SJSA1 (cell line): ENCODE results near the gene ZCCHC4. TPM values are rescaled to one million over a fixed set of nuclear protein-coding genes. Genes with fewer than 3 reads are reported as not detected.

Experiments used
- DNase-seq, 2 experiments: peaks; one replicate each; pipeline ENCODE4 v3.0.0-alpha.2; 2015 to 2020; ENCODE audit warnings: low spot score in 2 of 2, low read depth in 1 of 2
- H3K27ac ChIP-seq: fragments of 250-450 bp; sonication (Bioruptor Pico); 2 replicates; pipeline ENCODE4 v1.5.1; 2020; ENCODE audit warnings: mild to moderate bottlenecking, moderate library complexity
- H3K27me3 ChIP-seq: fragments of 250-450 bp; sonication (Bioruptor Pico); replicated peaks from 2 replicates; pipeline ENCODE4 v1.5.1; 2020; ENCODE audit warnings: mild to moderate bottlenecking, moderate library complexity
- H3K36me3 ChIP-seq: fragments of 250-450 bp; sonication (Bioruptor Pico); 2 replicates; pipeline ENCODE4 v1.5.1; 2020; ENCODE audit warnings: mild to moderate bottlenecking
- H3K4me1 ChIP-seq: fragments of 250-450 bp; sonication (Bioruptor Pico); replicated peaks from 2 replicates; pipeline ENCODE4 v1.6.1; 2021; ENCODE audit warnings: mild to moderate bottlenecking
- H3K4me3 ChIP-seq: fragments of 250-450 bp; sonication (Bioruptor Pico); 2 replicates; pipeline ENCODE4 v1.5.1; 2020; ENCODE audit warnings: mild to moderate bottlenecking
- H3K9me3 ChIP-seq: fragments of 250-450 bp; sonication (Bioruptor Pico); replicated peaks from 2 replicates; pipeline ENCODE4 v1.5.1; 2020; ENCODE audit warnings: mild to moderate bottlenecking
- total RNA-seq: library from RNA; depleted of rRNA; stranded (reverse); fragments of >200 nt; shearing (Covaris generic); gene quantifications from 2 replicates; pipeline ENCODE4 v1.2.3, GENCODE V29; 2014; rRNA removed

The ZCCHC4 gene, protein sequence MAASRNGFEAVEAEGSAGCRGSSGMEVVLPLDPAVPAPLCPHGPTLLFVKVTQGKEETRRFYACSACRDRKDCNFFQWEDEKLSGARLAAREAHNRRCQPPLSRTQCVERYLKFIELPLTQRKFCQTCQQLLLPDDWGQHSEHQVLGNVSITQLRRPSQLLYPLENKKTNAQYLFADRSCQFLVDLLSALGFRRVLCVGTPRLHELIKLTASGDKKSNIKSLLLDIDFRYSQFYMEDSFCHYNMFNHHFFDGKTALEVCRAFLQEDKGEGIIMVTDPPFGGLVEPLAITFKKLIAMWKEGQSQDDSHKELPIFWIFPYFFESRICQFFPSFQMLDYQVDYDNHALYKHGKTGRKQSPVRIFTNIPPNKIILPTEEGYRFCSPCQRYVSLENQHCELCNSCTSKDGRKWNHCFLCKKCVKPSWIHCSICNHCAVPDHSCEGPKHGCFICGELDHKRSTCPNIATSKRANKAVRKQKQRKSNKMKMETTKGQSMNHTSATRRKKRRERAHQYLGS
- 9.2 and 11.2 TPM in 2 replicates for total RNA-seq

DNA sequence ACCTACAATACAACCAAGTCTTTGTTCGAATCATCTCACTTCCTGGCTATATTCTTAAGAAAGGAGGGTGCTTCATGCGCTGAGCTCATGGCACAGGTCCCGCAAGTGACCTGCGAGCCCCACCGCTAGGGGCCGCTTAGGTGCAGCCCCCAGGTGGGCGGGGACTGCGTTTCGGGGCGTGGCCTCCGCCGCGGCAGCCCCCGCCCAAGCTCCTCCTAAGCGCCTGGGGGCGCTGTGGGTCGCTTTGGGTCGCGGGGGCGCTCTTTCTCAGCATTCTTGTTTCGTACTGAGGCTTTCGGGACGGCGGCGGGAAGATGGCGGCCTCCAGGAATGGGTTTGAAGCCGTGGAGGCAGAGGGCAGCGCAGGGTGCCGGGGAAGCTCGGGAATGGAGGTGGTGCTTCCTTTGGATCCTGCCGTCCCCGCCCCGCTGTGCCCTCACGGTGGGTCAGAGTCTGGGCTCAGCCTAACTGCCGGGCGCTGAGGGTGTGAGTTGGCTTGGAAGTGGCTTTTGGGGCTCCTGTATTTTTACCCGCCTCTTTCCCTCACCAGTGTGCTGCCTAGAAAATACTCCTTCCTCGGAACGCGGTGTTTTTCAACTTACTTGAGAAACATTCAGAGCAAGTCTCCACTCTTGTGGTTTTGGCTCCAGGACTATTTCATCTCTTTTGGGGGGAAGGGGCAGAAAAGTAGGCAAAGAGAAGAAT lies at the start of gene ZCCHC4:
TSS of gene ZCCHC4 (plus strand) at position 279 of the 705 bp plus-strand sequence. CDS start at position 315, 36 bp downstream.
- DNase-seq, result peak; percentile 65 to 86
- no peaks in the 10 kb centered on the region for H3K27me3 ChIP-seq
- H3K27ac ChIP-seq, result peak within 1 kb of the TSS; percentile 38
- H3K4me3 ChIP-seq, result peak within 1 kb of the TSS; percentile 51
- peaks cover 3% of the 10 kb centered on the region; the same call in 1 of the 2 replicates for H3K36me3 ChIP-seq
- no peaks in the 10 kb centered on the region for H3K4me1 ChIP-seq
- H3K9me3 ChIP-seq, result no peaks in the 10 kb centered on the region

DNA sequence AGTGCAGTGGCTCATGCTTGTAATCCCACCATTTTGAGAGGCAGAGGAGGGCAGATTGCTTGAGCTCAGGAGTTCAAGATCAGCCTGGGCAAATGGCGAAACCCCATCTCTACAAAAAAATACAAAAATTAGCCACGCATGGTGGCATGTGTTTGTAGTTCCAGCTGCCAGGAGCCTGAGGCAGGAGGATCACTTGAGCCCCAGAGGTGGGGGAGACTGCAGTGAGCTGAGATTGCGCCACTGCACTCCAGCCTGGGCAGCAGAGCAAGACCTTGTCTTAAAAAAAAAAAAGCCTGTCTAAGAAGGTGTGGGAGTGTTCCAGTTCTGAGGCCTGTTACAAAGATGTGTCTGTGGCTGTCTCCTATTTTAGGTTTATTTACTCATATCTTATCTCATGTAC lies 40.7 kb upstream of the ZCCHC4 start:
- H3K4me1 ChIP-seq, result no peaks in the 10 kb centered on the region
- H3K27me3 ChIP-seq, result no peaks in the 10 kb centered on the region
- DNase-seq, result no peak
- H3K9me3 ChIP-seq, result no peaks in the 10 kb centered on the region
- no peak overlapping the region for H3K27ac ChIP-seq
- no peak overlapping the region for H3K4me3 ChIP-seq
- no peaks in the 10 kb centered on the region for H3K36me3 ChIP-seq

DNA sequence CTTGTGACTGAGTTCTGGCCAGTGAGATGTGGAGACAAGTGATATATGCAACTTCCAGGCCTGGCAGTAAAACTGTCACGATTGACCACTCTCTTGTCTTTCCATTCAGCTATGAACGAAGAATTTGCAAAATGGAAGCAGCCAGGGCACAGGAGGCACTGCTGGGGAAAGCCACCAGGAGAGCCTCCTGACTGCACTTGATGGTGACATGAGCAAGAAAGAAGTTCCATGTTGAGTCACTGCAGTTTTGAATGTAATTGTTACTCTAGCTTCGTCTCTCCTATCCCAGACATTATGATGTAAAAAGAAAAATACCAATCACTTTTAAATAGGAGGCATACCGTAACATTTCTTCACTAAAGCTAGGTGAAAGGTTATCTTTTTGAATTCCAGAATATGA lies 32.4 kb upstream of the ZCCHC4 start:
- Histone ChIP-seq H3K9me3 (no peaks in the 10 kb centered on the region), H3K36me3 (no peaks in the 10 kb centered on the region), H3K27ac (no peak overlapping the region), H3K4me1 (no peaks in the 10 kb centered on the region), H3K27me3 (no peaks in the 10 kb centered on the region), H3K4me3 (no peak overlapping the region)
- DNase-seq, result no peak

DNA sequence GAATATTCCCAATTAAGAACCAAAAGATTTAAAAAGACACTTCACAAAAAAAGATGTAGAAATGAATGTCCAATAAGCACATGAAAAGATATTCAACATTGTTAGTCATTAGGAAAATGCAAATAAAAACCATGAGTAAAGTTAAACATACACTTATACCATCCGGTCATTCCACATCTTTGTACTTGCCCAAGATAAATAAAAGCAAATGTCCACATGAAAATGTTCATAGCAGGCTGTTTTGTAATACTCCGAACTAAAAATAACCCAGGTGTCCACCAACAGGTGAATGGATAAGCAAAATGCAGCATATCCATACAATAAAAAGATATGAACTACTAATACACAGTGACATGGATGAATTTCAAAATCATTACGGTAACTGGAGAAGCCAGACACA lies 28.6 kb upstream of the ZCCHC4 start:
- Histone ChIP-seq H3K36me3 (no peaks in the 10 kb centered on the region), H3K27me3 (no peaks in the 10 kb centered on the region), H3K9me3 (no peaks in the 10 kb centered on the region), H3K27ac (no peak overlapping the region), H3K4me3 (no peak overlapping the region), H3K4me1 (no peaks in the 10 kb centered on the region)
- DNase-seq, result no peak

DNA sequence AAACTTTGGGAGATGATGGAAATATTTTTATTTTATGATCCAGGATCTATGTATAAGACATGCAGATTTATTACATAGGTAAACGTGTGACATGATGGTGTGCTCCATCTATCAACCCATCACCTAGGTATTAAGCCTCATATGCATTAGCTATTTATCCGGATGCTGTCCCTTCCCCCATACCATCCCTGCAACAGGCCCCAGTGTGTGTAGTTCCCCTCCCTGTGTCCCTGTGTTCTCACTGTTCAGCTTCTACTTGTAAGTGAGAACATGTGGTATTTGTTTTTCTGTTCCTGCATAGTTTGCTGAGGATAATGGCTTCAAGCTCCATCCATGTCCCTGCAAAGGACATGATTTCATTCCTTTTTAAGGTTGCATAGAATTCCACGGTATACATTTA lies 28.1 kb upstream of the ZCCHC4 start:
- H3K27ac ChIP-seq, result no peak overlapping the region
- no peaks in the 10 kb centered on the region for H3K27me3 ChIP-seq
- no peak overlapping the region for H3K4me3 ChIP-seq
- H3K9me3 ChIP-seq, result no peaks in the 10 kb centered on the region
- no peaks in the 10 kb centered on the region for H3K4me1 ChIP-seq
- DNase-seq, result no peak
- H3K36me3 ChIP-seq, result no peaks in the 10 kb centered on the region

DNA sequence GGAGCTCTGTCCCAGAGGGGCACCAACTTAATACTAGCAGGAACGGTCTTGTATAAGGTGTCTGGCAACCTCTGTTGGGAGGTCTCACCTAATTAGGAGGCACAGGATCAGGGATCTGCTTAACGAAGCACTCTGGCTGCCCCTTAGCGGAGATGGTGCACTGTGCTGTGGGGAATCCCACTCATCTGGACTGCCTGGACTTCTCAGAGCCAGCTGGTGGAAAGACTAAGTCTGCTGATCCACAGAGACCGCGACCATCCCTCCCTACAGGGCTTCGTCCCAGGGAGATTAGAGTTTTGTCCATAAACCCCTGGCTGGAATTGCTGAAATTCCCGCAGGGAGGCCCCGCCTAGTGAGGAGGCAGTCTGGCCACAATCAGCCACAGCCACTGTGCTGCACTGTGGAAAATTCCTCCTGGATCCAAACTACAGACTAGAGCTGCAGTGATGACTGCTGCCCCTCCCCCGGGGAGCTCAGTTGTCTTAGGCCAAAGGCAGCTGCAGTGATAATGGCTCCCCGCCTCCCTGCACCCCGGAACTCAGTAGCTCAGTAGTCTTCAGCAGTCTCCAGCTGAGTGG lies 22.0 kb upstream of the ZCCHC4 start:
- Histone ChIP-seq H3K27me3 (no peaks in the 10 kb centered on the region), H3K36me3 (no peaks in the 10 kb centered on the region), H3K4me1 (no peaks in the 10 kb centered on the region), H3K9me3 (no peaks in the 10 kb centered on the region), H3K4me3 (no peak overlapping the region), H3K27ac (no peak overlapping the region)
- DNase-seq, result no peak

DNA sequence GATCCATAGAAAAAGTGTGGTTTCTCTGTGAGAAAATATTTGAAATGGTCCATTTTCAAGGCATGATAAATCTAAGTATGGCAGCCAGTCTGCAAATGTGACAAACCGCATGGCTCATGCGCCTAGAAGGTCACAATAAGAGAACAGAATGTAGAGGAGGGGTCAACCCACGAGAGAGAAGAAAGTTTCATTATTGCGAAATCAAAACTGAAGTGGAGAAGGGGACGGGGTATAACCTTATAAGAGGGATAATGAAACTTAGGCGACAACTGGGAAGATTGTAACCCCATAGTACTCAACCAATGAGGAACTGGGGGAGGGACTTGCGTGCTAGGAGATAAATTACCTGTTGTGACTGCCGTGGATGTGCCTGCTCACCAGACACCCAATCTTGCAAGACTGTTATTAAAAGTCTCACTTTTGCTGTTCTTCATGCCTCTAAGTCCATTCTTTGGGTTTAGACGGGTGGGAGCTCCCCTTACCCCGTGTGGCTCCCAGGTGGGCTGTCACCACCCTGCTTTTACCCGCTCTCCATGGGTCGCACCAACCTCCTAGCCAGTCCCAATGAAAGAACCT lies 21.3 kb upstream of the ZCCHC4 start:
- no peak overlapping the region for H3K27ac ChIP-seq
- no peaks in the 10 kb centered on the region for H3K36me3 ChIP-seq
- no peak for DNase-seq
- H3K9me3 ChIP-seq, result no peaks in the 10 kb centered on the region
- H3K4me3 ChIP-seq, result no peak overlapping the region
- no peaks in the 10 kb centered on the region for H3K27me3 ChIP-seq
- no peaks in the 10 kb centered on the region for H3K4me1 ChIP-seq

DNA sequence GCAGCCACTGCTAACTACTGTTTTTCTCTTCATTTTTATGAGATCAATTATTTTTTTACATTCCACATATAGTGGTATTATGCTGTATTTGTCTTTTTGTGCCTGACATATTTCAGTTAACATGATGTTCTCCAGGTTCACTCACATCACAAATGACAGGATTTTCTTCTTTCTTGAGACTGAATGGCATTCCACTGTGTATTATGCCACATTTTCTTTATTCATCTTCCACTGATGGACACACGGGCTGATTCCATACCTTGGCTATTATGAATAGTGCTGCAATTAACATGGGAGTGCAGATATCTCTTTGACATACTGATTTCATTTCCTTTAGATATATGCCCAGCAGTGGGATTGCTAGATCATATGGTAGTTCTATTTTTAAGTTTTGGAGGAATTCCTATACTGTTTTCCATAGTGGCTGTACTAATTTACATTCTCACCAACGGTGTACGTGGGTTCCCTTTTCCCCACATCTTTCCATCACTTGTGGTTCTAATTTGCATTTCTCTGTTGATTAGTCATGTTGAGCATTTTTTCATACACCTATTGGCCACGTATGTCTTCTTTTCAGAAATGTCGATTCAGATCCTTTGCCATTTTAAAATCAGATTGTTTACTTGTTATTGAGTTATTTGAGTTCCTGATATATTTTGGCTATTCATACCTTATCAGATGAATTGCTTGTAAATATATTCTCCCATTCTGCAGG lies 14.9 kb upstream of the ZCCHC4 start:
- Histone ChIP-seq H3K4me3 (no peak overlapping the region), H3K36me3 (no peaks in the 10 kb centered on the region), H3K9me3 (no peaks in the 10 kb centered on the region), H3K27me3 (peaks cover 4% of the 10 kb centered on the region; the same call in 1 of the 2 replicates), H3K4me1 (no peaks in the 10 kb centered on the region), H3K27ac (no peak overlapping the region)
- DNase-seq, result no peak

DNA sequence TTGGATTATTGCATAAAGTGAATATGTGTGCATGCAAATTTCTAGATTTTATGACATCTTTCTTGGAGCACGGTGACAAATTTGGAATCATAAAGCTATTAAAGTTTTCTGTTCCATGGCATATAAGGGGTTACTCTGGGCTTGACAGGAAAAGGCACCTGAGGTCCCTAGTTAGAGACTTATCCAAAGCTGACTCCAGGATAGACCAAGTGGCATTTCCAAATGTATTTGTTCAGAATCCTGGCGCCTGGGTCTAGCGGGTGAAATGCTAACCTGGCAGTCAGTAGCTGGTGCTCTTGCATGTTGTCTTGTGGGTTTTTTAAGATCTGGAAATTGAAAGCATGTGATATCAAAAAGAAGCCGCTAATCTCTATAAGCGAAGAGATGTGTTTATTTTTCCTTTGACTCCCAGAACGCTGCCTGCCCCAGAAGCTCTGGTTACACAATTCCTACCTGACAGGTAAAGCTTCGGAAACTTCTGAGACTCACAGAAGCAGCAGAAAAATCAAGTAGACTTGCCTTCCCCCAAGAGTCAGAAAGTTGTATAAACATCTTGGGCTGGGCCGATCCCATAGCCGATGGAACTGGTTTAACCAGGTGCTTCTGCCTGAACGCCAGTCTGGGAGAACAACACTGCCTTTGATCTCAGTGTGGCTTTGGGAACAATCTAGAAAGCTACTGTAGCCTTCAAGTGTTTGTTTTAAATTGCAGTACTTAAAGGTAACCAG lies 12.9 kb upstream of the ZCCHC4 start:
- no peaks in the 10 kb centered on the region for H3K4me1 ChIP-seq
- H3K4me3 ChIP-seq, result no peak overlapping the region
- no peak overlapping the region for H3K27ac ChIP-seq
- no peaks in the 10 kb centered on the region for H3K9me3 ChIP-seq
- H3K36me3 ChIP-seq, result no peaks in the 10 kb centered on the region
- no peak for DNase-seq
- peaks cover 4% of the 10 kb centered on the region; the same call in 1 of the 2 replicates for H3K27me3 ChIP-seq

DNA sequence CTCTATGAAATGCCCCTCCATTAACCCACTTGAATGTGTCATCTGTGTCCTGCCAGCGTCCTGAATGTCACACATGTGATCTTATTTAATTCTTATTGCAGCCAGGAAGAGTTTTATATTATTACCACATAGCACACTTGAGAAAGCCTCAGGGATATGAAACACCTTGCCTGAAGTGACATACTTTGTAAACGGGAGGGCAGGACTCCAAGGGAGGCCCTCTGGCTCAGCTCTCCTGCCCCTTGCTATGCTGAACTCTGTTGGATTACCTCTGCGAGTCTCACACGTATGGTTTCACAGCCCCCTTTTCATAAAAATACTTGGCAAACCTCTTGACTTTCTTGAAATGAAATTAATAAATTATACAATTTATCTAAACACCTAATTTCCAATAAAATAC lies 11.1 kb upstream of the ZCCHC4 start:
- peaks cover 4% of the 10 kb centered on the region; the same call in 1 of the 2 replicates for H3K27me3 ChIP-seq
- no peak for DNase-seq
- H3K4me1 ChIP-seq, result no peaks in the 10 kb centered on the region
- H3K27ac ChIP-seq, result no peak overlapping the region
- no peaks in the 10 kb centered on the region for H3K36me3 ChIP-seq
- H3K9me3 ChIP-seq, result no peaks in the 10 kb centered on the region
- H3K4me3 ChIP-seq, result no peak overlapping the region

DNA sequence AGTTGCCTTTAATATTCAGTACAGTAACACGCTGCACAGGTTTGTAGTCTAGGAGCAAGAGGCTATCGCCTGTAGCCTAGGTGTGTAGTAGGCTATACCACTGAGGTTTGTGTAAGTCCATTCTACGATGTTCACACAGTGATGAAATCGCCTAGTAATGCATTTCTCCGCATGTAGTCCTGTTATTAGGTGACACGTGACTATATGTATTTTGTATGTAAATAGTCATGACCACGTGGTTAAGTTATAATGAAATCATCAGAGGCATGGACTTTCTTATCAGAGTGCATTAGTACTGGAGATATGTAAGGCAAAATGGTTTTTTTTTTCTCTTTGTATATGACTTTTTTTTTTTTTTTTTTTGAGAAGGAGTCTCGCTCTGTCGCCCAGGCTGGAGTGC lies 9.9 kb upstream of the ZCCHC4 start:
- Histone ChIP-seq H3K9me3 (no peaks in the 10 kb centered on the region), H3K27me3 (peaks cover 4% of the 10 kb centered on the region; the same call in 1 of the 2 replicates), H3K27ac (no peak overlapping the region), H3K4me3 (no peak overlapping the region), H3K4me1 (no peaks in the 10 kb centered on the region), H3K36me3 (no peaks in the 10 kb centered on the region)
- DNase-seq, result no peak

DNA sequence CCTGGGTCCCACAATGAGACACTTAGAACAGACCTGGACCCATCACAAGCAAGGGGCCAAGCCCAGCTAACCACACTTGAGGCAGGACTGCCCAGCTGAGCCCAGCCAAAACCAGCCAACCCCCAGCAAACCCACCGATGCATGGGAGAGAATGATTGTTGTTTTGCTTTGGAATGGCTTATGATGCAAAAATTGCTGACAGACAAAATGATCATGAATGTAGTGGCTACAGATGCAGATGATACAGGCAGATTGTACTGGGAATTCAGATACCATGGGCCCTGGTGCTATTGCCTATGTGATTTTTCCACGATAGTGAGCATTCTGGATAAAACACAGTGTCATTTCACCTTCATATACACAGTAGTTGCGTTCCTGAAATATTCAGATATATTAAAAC lies 9.0 kb upstream of the ZCCHC4 start:
- no peak overlapping the region for H3K4me3 ChIP-seq
- H3K36me3 ChIP-seq, result no peaks in the 10 kb centered on the region
- H3K27ac ChIP-seq, result no peak overlapping the region
- peaks cover 4% of the 10 kb centered on the region; the same call in 1 of the 2 replicates for H3K27me3 ChIP-seq
- DNase-seq, result no peak
- no peaks in the 10 kb centered on the region for H3K4me1 ChIP-seq
- H3K9me3 ChIP-seq, result no peaks in the 10 kb centered on the region
